Parathyroid adenoma (tissue), 2 donors: ENCODE results near the gene KERA.

ENCODE experiments used
- H2AFZ ChIP-seq: fragments of 300-600 bp; sonication (generic); one replicate; pipeline ENCODE4 v1.7.0; 2017; ENCODE audit warnings: antibody characterized with exemption, mild to moderate bottlenecking
- H3K27ac ChIP-seq: fragments of 300-600 bp; sonication (generic); one replicate; pipeline ENCODE4 v1.7.0; 2017
- H3K27me3 ChIP-seq: fragments of 300-600 bp; sonication (generic); one replicate; pipeline ENCODE4 v1.7.0; 2017; ENCODE audit warnings: low read length; ENCODE audit not compliant: control insufficient read depth, insufficient read depth
- H3K36me3 ChIP-seq: fragments of 300-600 bp; sonication (generic); one replicate; pipeline ENCODE4 v1.7.0; 2017; ENCODE audit warnings: low read length; ENCODE audit not compliant: control insufficient read depth, insufficient read depth
- H3K4me1 ChIP-seq: fragments of 300-600 bp; sonication (generic); one replicate; pipeline ENCODE4 v1.7.0; 2017; ENCODE audit warnings: control low read depth
- H3K4me2 ChIP-seq: fragments of 300-600 bp; sonication (generic); one replicate; pipeline ENCODE4 v1.7.0; 2017; ENCODE audit warnings: low read length
- H3K4me3 ChIP-seq: fragments of 300-600 bp; sonication (generic); one replicate; pipeline ENCODE4 v1.7.0; 2017; ENCODE audit warnings: low read depth, low read length
- H3K79me2 ChIP-seq: fragments of 300-600 bp; sonication (generic); one replicate; pipeline ENCODE4 v1.7.0; 2017; ENCODE audit warnings: control low read depth
- H3K9ac ChIP-seq: fragments of 300-600 bp; sonication (generic); one replicate; pipeline ENCODE4 v1.7.0; 2017; ENCODE audit warnings: mild to moderate bottlenecking
- H3K9me3 ChIP-seq: fragments of 300-600 bp; sonication (generic); one replicate; pipeline ENCODE4 v1.7.0; 2017; ENCODE audit warnings: low read length; ENCODE audit not compliant: control insufficient read depth
- CTCF ChIP-seq: fragments of 300-600 bp; sonication (generic); IDR thresholded peaks from one replicate; pipeline ENCODE4 v1.7.0; 2017; ENCODE audit warnings: antibody characterized with exemption, mild to moderate bottlenecking
- donor health status: primary hyperparathyroidism.

Gene KERA

GRCh38 chr12:91017043-91017442 lies 40.8 kb downstream of the KERA start:
- Histone ChIP-seq H3K4me3 (no peak overlapping the region), H3K36me3 (no peaks in the 10 kb centered on the region), H2AFZ (no peak overlapping the region), H3K27ac (no peak overlapping the region), H3K9ac (no peak overlapping the region), H3K4me1 (no peaks in the 10 kb centered on the region), H3K9me3 (no peaks in the 10 kb centered on the region), H3K79me2 (no peaks in the 10 kb centered on the region), H3K4me2 (no peak overlapping the region), H3K27me3 (no peaks in the 10 kb centered on the region)
- no peak for TF ChIP-seq CTCF

GRCh38 chr12:91009319-91009950 lies 48.4 kb downstream of the KERA start:
- H3K79me2 ChIP-seq = no peaks in the 10 kb centered on the region
- H3K4me2 ChIP-seq = no peak overlapping the region
- no peaks in the 10 kb centered on the region for H3K36me3 ChIP-seq
- TF ChIP-seq CTCF = no peak
- H3K4me1 ChIP-seq = peaks cover 6% of the 10 kb centered on the region
- H3K9me3 ChIP-seq = no peaks in the 10 kb centered on the region
- no peak overlapping the region for H3K27ac ChIP-seq
- no peak overlapping the region for H2AFZ ChIP-seq
- no peak overlapping the region for H3K9ac ChIP-seq
- no peak overlapping the region for H3K4me3 ChIP-seq
- no peaks in the 10 kb centered on the region for H3K27me3 ChIP-seq

- no peak for TF ChIP-seq CTCF
Observed at GRCh38 chr12:91007531-91008290, 50.1 kb downstream of the KERA start.

GRCh38 chr12:91004872-91005271 lies 53.0 kb downstream of the KERA start, which contains the start of gene EPYC:
EPYC (minus strand) TSS chr12:91004972; CDS start chr12:91002565, 2,407 bp downstream.
- Histone ChIP-seq H3K4me3 (no peak within 1 kb of the TSS), H3K9ac (no peak within 1 kb of the TSS), H2AFZ (no peak within 1 kb of the TSS), H3K9me3 (no peaks in the 10 kb centered on the region), H3K79me2 (no peaks in the 10 kb centered on the region), H3K27me3 (no peaks in the 10 kb centered on the region), H3K27ac (no peak within 1 kb of the TSS), H3K4me1 (peaks cover 6% of the 10 kb centered on the region), H3K36me3 (no peaks in the 10 kb centered on the region), H3K4me2 (no peak within 1 kb of the TSS)
- TF ChIP-seq CTCF = no peak

More at GRCh38 chr12:91007531-91008290, 50.1 kb downstream of the KERA start:
- no peaks in the 10 kb centered on the region for H3K36me3 ChIP-seq
- no peaks in the 10 kb centered on the region for H3K27me3 ChIP-seq
- H3K4me3 ChIP-seq = no peak overlapping the region
- H3K79me2 ChIP-seq = no peaks in the 10 kb centered on the region
- H3K27ac ChIP-seq = no peak overlapping the region
- H2AFZ ChIP-seq = peak overlapping the region; percentile 31
- no peak overlapping the region for H3K4me2 ChIP-seq
- H3K9ac ChIP-seq = no peak overlapping the region
- no peaks in the 10 kb centered on the region for H3K9me3 ChIP-seq
- H3K4me1 ChIP-seq = peaks cover 6% of the 10 kb centered on the region
